ENCODE data around the gene CCDC71L. TPM values are rescaled to one million over a fixed set of nuclear protein-coding genes. Genes with fewer than 3 reads are reported as not detected.

CCDC71L gene
- total RNA-seq, 3 donors from 2014 or later = 40.6 to 51.9 (median 42.7) TPM

DNA sequence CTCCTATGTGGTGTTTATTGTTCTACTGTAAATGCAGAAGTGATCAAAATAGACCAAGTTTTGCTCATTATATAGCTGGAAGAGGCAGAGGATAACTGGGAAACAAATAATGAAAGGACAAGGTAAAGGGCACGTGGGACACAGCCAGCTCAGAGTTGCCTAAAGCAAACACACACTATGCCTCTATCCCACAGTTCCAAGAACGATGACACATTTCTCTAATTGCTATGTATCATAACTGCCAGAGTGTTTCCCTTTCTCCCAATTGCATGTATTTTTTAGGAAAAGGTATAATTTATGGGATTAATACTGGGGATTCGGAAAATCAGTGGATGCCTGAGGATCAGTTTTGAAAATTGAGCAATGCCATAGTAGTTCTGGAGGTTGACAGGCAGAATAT lies 49.0 kb downstream of the CCDC71L start:
- peaks cover 1% of the 10 kb centered on the region for H3K27me3 Mint-ChIP-seq (ENCODE audit: low read depth)
- no peaks in the 10 kb centered on the region for H3K36me3 Mint-ChIP-seq (ENCODE audit: insufficient read depth)
- H3K9me3 Mint-ChIP-seq = peaks cover 11% of the 10 kb centered on the region
- no peak overlapping the region for H3K4me3 Mint-ChIP-seq
- DNase-seq (no peak), ATAC-seq (no peak)
- H3K4me1 Mint-ChIP-seq (ENCODE audit: low read depth) = no peaks in the 10 kb centered on the region

DNA sequence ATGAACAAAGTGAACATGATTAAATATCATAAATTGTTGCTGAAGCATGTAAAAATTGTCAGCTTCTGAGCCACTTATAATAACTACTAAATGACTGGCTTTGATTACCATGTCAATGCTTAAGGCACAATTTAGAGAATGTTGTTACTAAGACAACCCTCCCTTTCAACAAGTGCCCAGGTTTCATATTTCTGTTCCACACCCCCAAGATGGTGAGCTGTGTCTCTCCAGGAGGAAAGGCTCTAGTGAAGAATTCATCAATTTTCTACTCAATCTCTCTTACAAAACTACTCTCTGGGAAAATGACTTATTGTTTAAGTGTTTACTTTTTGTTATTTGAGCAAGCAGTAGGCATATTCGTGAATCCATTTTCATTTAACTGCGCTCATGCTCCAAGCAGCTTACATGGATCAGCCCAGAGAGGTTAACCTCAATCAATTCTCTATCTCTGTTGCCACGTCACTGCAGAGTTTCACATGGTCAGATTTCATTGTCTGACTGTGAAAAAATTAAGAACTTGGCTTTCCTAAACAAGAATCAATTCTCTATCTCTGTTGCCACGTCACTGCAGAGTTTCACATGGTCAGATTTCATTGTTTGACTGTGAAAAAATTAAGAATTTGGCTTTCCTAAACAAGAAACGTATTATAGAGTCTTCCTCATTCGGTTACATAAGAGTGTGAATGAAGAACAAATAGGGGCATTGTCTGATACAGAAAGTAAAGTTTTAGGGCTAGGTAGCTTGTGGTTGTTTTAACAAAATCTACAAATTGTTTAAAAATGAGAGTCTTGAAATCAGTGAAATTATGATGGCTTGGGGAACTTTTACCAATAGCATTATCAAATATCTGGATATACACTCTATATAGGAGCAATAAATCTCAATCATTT lies 49.7 kb downstream of the CCDC71L start:
- Mint-ChIP-seq H3K36me3 (ENCODE audit: insufficient read depth) (no peaks in the 10 kb centered on the region), H3K9me3 (peaks cover 11% of the 10 kb centered on the region), H3K4me3 (no peak overlapping the region), H3K27me3 (ENCODE audit: low read depth) (peaks cover 1% of the 10 kb centered on the region), H3K4me1 (ENCODE audit: low read depth) (no peaks in the 10 kb centered on the region)
- ATAC-seq (no peak), DNase-seq (no peak)

DNA sequence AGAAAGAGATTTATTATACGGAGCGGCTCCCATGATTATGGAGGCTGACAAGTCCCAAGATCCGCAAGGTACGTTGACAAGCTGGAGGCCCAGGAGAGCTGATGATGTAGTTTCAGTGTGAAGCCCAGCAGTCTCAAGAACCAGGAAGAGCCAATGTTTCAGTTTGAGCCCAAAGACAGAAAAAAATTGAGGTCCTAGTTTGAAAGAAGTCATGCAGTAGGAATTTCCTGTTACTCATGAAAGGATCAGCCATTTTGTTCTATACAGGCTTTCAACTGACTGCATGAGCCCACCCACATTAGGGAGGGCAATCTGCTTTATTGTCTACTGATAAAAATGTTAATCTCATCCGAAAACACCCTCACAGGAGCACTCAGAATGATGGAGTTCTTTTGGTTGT lies 51.5 kb downstream of the CCDC71L start:
- H3K9me3 Mint-ChIP-seq = peaks cover 11% of the 10 kb centered on the region
- ATAC-seq (no peak), DNase-seq (no peak)
- H3K36me3 Mint-ChIP-seq (ENCODE audit: insufficient read depth) = no peaks in the 10 kb centered on the region
- H3K4me1 Mint-ChIP-seq (ENCODE audit: low read depth) = peaks cover 4% of the 10 kb centered on the region
- no peak overlapping the region for H3K4me3 Mint-ChIP-seq
- peaks cover 1% of the 10 kb centered on the region for H3K27me3 Mint-ChIP-seq (ENCODE audit: low read depth)

DNA sequence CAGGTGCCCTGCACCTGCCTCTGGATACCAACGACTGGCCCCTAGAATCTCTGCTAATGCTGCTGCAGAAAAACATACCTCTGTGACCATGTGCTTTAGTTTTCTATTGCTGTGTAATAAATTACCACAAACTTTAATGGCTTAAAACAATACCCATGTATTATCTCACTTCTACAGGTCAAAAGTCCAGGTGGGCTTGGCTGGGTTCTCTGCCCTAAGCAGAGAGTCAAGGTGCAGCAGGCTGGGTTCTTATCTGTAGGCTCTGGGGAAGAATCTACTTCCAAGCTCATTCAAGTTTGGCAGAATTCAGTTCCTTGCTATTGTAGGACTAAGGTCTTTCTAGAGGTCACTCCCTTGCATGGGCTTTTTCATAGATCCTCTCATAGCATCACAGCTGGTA lies 52.3 kb downstream of the CCDC71L start:
- DNase-seq (no peak), ATAC-seq (no peak)
- Mint-ChIP-seq H3K4me1 (ENCODE audit: low read depth) (peaks cover 8% of the 10 kb centered on the region), H3K27me3 (ENCODE audit: low read depth) (peaks cover 1% of the 10 kb centered on the region), H3K9me3 (peaks cover 11% of the 10 kb centered on the region), H3K4me3 (no peak overlapping the region), H3K36me3 (ENCODE audit: insufficient read depth) (no peaks in the 10 kb centered on the region)

Other genes with a start within 250 kb of the CCDC71L start
- gene PIK3CG, start 204.1 kb upstream of the CCDC71L start, total RNA-seq = 10 to 100 TPM; 12.7 to 19.7 (median 18.4) TPM

Measured in activated T-cell treated with anti-CD3 and anti-CD28 coated beads, Interleukin-2, amount 50 U/mL, for 4 hours (primary cell).